Measurements from ENCODE around the gene SPOCK3. TPM values are rescaled to one million over a fixed set of nuclear protein-coding genes. Genes with fewer than 3 reads are reported as not detected.

The SPOCK3 gene
- total and polyA plus RNA-seq, 10 of the 15 experiments (the other 5 are each of a cell fraction or from before 2014, with no cell fraction given): 0.06 to 0.39 (median 0.09) TPM; not detected in 5

DNA sequence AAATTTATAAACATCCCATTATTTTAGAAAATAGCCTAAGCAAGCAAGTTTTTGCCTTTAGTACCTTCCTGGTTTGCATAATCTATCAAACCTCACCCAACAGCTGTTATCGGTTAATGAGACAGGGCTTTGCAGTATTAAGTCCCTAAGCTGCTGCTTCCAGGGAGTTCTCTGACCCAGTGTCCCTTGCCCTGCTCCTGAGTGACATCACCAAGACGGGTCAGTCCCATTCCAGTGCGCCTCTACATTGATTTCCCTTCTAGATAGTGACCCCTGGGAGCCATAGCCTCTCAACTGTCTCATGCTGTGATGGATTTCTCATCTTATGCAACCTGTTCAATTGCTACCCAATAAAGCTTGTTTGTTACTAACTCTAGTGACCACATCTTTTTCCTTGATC is 410.4 kb downstream of the SPOCK3 start:
- in situ Hi-C loops (cut with MboI): no loop called here
- ChIA-PET CTCF (no interaction called here), RAD21 (ENCODE audit: unreplicated experiment) (no interaction called here), SMC1A (ENCODE audit: uncharacterized antibody, unreplicated experiment) (interaction anchor here (2.0 kb wide), 1 partner anchor 14 kb away, joined by 5 read pairs; no protein-coding TSS in a partner anchor), POLR2A (no interaction called here)
- H3K27me3 ChIP-seq (replicated peaks in 1 of 2; ENCODE audit: control insufficient read depth in 2 of 2, insufficient read depth in 2 of 2, low read length in 1 of 2): no peaks in the 10 kb centered on the region
- intact Hi-C loops (cut with micrococcal nuclease; ENCODE audit: unreplicated experiment): no loop called here
- DNase-seq (ENCODE audit: low read depth, low spot score) (no peak), ATAC-seq (no peak), FAIRE-seq (no peak)
- H3K9ac ChIP-seq (ENCODE audit: control insufficient read depth, insufficient read depth, low read length): no peak overlapping the region
- no peak overlapping the region for H3K4me3 ChIP-seq
- H4K20me1 ChIP-seq (ENCODE audit: control insufficient read depth, insufficient read depth): no peaks in the 10 kb centered on the region
- no TSS peak for BruUV-seq (replicated peaks)
- no peaks in the 10 kb centered on the region; the same call in 1 of the 3 replicates for H3K9me3 ChIP-seq (replicated peaks; ENCODE audit: control insufficient read depth, insufficient read depth, low read length)
- no peak overlapping the region for H2AFZ ChIP-seq (ENCODE audit: control insufficient read depth, low read depth, low read length)
- TF ChIP-seq RELA (IDR thresholded peaks at IDR 0.05; ENCODE audit: borderline replicate concordance, partially characterized antibody) (no peak), HDAC2 (IDR thresholded peaks at IDR 0.05) (no peak), BHLHE40 (IDR thresholded peaks at IDR 0.05; ENCODE audit: borderline replicate concordance in 1 of 2, low read depth in 2 of 2, low read length in 1 of 2) (no peak), GATAD2B (conservative IDR thresholded peaks at IDR 0.05; ENCODE audit: low read depth) (no peak), SRF (IDR thresholded peaks at IDR 0.05; ENCODE audit: low read depth in 2 of 2, low read length in 2 of 2) (no peak), SMAD5 (IDR thresholded peaks at IDR 0.05; ENCODE audit: low read depth) (no peak), MYB (IDR thresholded peaks at IDR 0.05; ENCODE audit: borderline replicate concordance, low read depth, low read length) (no peak), ZBED1 (IDR thresholded peaks at IDR 0.05; ENCODE audit: borderline replicate concordance) (no peak), CEBPB (IDR thresholded peaks at IDR 0.05; ENCODE audit: borderline replicate concordance in 1 of 2, low read depth in 2 of 2, low read length in 2 of 2) (no peak)
- no peaks in the 10 kb centered on the region for H3K79me2 ChIP-seq (ENCODE audit: control insufficient read depth, insufficient read depth, low read length)
- H3K4me2 ChIP-seq (ENCODE audit: control insufficient read depth, insufficient read depth): no peak overlapping the region
- no peak overlapping the region for H3K27ac ChIP-seq (ENCODE audit: control insufficient read depth, insufficient read depth)
- H3K36me3 ChIP-seq (ENCODE audit: control insufficient read depth in 2 of 2, insufficient read depth in 2 of 2, low read length in 1 of 2): no peaks in the 10 kb centered on the region
- no peaks in the 10 kb centered on the region for H3K4me1 ChIP-seq (ENCODE audit: control insufficient read depth, insufficient read depth, low read length)
- WGBS (ENCODE audit: insufficient coverage, insufficient replicate concordance, low lambda C conversion rate, missing lambda C conversion rate): 53% methylated on average over 3 of the region's 3 CpGs

All from GM12878 (cell line).